ENCODE data around the gene HIGD2B.

Gene HIGD2B

GRCh38 chr15:72685301-72685924 is 569 bp downstream of the HIGD2B start:
- no peak for DNase-seq
- Histone ChIP-seq H3K27ac (peak overlapping the region; percentile 87 to 93), H3K27me3 (no peaks in the 10 kb centered on the region), H3K9me3 (no peaks in the 10 kb centered on the region), H3K36me3 (no peaks in the 10 kb centered on the region), H3K4me3 (peak overlapping the region; percentile 64), H3K4me1 (peaks cover 0 to 15% (median 8%) of the 10 kb centered on the region in 4 donors)
- peak in 1 of 2 experiments; percentile 7 for TF ChIP-seq CTCF (IDR thresholded peaks at IDR 0.05)
- intact Hi-C loops (cut with DNase I; ENCODE audit: low total_unique reads): loop anchor here (5.0 kb wide), 2 partner anchors 97 to 213 kb away; partner anchors contain the start of genes ADPGK and ARIH1

GRCh38 chr15:72682772-72683171 is 3.2 kb downstream of the HIGD2B start:
- no peak for DNase-seq
- Histone ChIP-seq H3K4me1 (peaks cover 0 to 15% (median 8%) of the 10 kb centered on the region in 4 donors), H3K4me3 (no peak overlapping the region), H3K36me3 (no peaks in the 10 kb centered on the region), H3K27me3 (no peaks in the 10 kb centered on the region), H3K9me3 (no peaks in the 10 kb centered on the region), H3K27ac (no peak overlapping the region)
- intact Hi-C loops (cut with DNase I; ENCODE audit: low total_unique reads): no loop called here
- TF ChIP-seq CTCF (IDR thresholded peaks at IDR 0.05): no peak

GRCh38 chr15:72680931-72681330 is 5.1 kb downstream of the HIGD2B start:
- no peak overlapping the region for H3K4me3 ChIP-seq
- no peaks in the 10 kb centered on the region for H3K9me3 ChIP-seq
- TF ChIP-seq CTCF (IDR thresholded peaks at IDR 0.05): no peak
- no peaks in the 10 kb centered on the region for H3K36me3 ChIP-seq
- H3K4me1 ChIP-seq: peaks cover 0 to 9% (median 5%) of the 10 kb centered on the region in 4 donors
- H3K27ac ChIP-seq: no peak overlapping the region
- intact Hi-C loops (cut with DNase I; ENCODE audit: low total_unique reads): no loop called here
- H3K27me3 ChIP-seq: peaks cover 0 to 9% of the 10 kb centered on the region in 2 donors
- no peak for DNase-seq

- no peaks in the 10 kb centered on the region for H3K4me1 ChIP-seq
- TF ChIP-seq CTCF (IDR thresholded peaks at IDR 0.05): no peak
- intact Hi-C loops (cut with DNase I; ENCODE audit: low total_unique reads): no loop called here
- H3K9me3 ChIP-seq: no peaks in the 10 kb centered on the region
- no peaks in the 10 kb centered on the region for H3K36me3 ChIP-seq
- DNase-seq: no peak
- no peak overlapping the region for H3K27ac ChIP-seq
- peaks cover 0 to 21% of the 10 kb centered on the region in 2 donors for H3K27me3 ChIP-seq
- H3K4me3 ChIP-seq: no peak overlapping the region
Measured at GRCh38 chr15:72676838-72677237, 9.1 kb downstream of the HIGD2B start.

- intact Hi-C loops (cut with DNase I; ENCODE audit: low total_unique reads): no loop called here
- Histone ChIP-seq H3K27me3 (peaks cover 0 to 17% of the 10 kb centered on the region in 2 donors), H3K27ac (no peak overlapping the region), H3K4me1 (peaks cover 0 to 5% (median 0%) of the 10 kb centered on the region in 4 donors), H3K4me3 (no peak overlapping the region), H3K9me3 (no peaks in the 10 kb centered on the region), H3K36me3 (no peaks in the 10 kb centered on the region)
- TF ChIP-seq CTCF (IDR thresholded peaks at IDR 0.05): no peak
- no peak for DNase-seq
Measured at GRCh38 chr15:72671525-72671924, 14.5 kb downstream of the HIGD2B start.
